ENCODE data around the gene KRTAP1-4. TPM values are rescaled to one million over a fixed set of nuclear protein-coding genes. Genes with fewer than 3 reads are reported as not detected.
"Not testable (repeated sequence)": the region's sequence is repeated elsewhere in the genome, so short reads cannot be mapped to it uniquely, and the experiment has no call there.

Gene KRTAP1-4
- polyA plus RNA-seq, 1 experiment: not detected

DNA sequence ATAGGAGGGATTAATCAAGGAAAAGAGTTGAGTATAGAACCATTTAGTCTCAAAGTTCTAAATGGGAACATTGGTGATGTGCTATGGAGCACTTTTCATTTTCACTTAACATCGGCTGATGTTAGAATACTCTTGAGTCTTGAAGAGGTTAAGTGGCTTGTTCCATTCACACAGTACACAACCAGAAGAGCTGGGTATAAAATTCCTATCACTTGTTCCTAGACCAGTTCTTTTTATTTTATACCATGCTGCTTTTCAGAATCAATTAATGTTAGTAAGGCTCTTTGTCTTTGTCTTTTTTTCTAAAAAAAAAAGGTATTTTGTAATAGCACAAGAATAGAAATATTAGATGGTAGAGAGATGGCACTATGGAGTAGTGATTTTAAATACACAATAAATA is 13.0 kb upstream of the KRTAP1-4 start:
- TF ChIP-seq, protein P1, sequence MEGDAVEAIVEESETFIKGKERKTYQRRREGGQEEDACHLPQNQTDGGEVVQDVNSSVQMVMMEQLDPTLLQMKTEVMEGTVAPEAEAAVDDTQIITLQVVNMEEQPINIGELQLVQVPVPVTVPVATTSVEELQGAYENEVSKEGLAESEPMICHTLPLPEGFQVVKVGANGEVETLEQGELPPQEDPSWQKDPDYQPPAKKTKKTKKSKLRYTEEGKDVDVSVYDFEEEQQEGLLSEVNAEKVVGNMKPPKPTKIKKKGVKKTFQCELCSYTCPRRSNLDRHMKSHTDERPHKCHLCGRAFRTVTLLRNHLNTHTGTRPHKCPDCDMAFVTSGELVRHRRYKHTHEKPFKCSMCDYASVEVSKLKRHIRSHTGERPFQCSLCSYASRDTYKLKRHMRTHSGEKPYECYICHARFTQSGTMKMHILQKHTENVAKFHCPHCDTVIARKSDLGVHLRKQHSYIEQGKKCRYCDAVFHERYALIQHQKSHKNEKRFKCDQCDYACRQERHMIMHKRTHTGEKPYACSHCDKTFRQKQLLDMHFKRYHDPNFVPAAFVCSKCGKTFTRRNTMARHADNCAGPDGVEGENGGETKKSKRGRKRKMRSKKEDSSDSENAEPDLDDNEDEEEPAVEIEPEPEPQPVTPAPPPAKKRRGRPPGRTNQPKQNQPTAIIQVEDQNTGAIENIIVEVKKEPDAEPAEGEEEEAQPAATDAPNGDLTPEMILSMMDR (IDR thresholded peaks at IDR 0.05; ENCODE audit: insufficient read depth, low read depth, low read length): no peak
- no peaks in the 10 kb centered on the region for H3K36me3 ChIP-seq (ENCODE audit: control insufficient read depth, insufficient read depth, low read length)
- CTCF ChIA-PET: no interaction called here

DNA sequence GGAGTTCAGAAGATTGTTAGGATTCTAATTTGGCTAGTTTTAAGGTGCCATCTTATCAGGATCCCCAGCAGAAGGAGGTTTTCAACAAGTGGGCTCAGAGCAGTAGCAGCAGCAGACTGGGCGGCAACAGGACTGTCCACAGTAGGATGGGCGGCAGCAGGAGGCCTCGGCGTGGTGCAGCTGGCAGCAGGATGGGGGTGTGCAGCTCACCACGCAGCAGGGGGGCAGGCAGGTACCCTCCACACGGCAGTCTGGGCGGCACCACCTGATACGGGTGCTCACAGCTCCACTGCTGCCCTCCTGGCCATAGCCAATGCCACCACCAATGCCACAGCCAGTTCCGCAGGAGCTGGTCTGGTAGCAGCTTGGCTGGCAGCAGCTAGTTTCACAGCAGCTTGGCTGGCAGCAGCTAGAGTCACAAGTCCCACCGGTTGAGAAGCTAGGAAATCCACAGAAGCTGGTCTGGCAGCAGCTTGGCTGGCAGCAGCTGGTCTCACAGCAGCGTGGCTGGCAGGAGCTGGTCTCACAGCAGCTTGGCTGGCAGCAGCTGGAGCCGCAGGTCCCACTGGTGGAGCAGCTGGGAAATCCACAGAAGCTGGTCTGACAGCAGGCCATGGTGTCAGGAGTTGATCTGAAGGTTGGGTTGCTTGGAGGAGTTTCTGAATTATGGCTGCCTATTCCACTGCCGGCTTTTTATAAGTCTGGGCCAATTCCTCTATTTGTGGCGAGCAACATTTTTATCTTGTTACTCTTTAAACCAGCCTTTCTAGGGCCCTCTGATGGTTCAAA is 11.0 kb upstream of the KRTAP1-4 start, which contains the start of gene KRTAP1-1:
Gene KRTAP1-1 (minus strand): TSS at position 668 of the 789 bp plus-strand sequence. CDS start 53 bp downstream, at position 615.
- TF ChIP-seq, protein P1 (IDR thresholded peaks at IDR 0.05; ENCODE audit: insufficient read depth, low read depth, low read length): 0 out of 2 replicates have a peak, but pooled peaks have one; percentile 9
- CTCF ChIA-PET: interaction anchor here (1.1 to 1.4 kb wide), 2 partner anchors 11 to 288 kb away, joined by 3 to 4 read pairs; partner anchors contain the start of gene KRTAP1-4
- H3K4me3 ChIP-seq (ENCODE audit: low read depth, low read length); POLR2A ChIA-PET; H3K27me3 ChIP-seq (ENCODE audit: control insufficient read depth, insufficient read depth, low read length); H3K36me3 ChIP-seq (ENCODE audit: control insufficient read depth, insufficient read depth, low read length); DNase-seq (ENCODE audit: low read depth): not testable (repeated sequence)

More for the DNA sequence above, 13.0 kb upstream of the KRTAP1-4 start:
- POLR2A ChIA-PET: no interaction called here
- DNase-seq (ENCODE audit: low read depth): no peak
- H3K4me3 ChIP-seq (ENCODE audit: low read depth, low read length): no peak overlapping the region
- no peaks in the 10 kb centered on the region for H3K27me3 ChIP-seq (ENCODE audit: control insufficient read depth, insufficient read depth, low read length)

DNA sequence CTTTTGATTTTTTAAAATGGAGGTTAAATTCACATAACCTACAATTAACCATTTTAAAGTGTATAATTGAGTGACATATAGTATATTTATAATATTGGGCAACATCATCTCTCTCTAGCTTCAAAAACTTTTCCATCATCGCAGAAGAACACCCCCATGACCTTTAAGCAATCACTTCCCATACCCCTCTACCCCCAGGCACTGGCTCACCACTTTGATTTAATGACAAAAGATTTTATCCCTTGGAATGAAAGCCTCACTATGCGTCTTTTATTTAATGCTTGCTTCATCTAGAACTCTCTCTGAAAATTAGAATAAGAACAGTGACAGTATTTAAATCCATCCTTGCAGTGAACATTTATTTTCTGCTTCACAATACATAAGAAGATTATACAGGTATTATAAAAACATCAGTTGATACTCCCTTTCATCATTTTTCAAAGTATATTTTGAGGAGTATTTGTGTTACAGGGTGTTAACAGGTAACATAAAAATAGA is 7.9 kb upstream of the KRTAP1-4 start:
- TF ChIP-seq, protein P1 (IDR thresholded peaks at IDR 0.05; ENCODE audit: insufficient read depth, low read depth, low read length): no peak
- Histone ChIP-seq H3K4me3 (ENCODE audit: low read depth, low read length) (no peak overlapping the region), H3K36me3 (ENCODE audit: control insufficient read depth, insufficient read depth, low read length) (no peaks in the 10 kb centered on the region), H3K27me3 (ENCODE audit: control insufficient read depth, insufficient read depth, low read length) (no peaks in the 10 kb centered on the region)
- ChIA-PET CTCF (no interaction called here), POLR2A (no interaction called here)
- no peak for DNase-seq (ENCODE audit: low read depth)

DNA sequence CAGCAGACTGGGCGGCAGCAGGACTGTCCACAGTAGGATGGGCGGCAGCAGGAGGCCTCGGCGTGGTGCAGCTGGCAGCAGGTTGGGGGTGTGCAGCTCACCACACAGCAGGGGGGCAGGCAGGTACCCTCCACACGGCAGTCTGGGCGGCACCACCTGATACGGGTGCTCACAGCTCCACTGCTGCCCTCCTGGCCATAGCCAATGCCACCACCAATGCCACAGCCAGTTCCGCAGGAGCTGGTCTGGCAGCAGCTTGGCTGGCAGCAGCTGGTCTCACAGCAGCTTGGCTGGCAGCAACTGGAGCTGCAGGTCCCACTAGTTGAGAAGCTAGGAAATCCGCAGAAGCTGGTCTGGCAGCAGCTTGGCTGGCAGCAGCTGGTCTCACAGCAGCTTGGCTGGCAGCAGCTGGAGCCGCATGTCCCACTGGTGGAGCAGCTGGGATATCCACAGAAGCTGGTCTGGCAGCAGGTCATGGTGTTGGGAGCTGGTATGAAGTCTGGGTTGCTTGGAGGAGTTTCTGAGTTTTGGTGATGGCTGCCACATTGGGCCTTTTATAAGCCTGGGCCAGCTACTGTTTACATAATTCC is 4.4 kb upstream of the KRTAP1-4 start, which contains the start of gene KRTAP1-3:
Gene KRTAP1-3 (minus strand): TSS at position 529 of the 590 bp plus-strand sequence. CDS start 53 bp downstream, at position 476.
- H3K4me3 ChIP-seq (ENCODE audit: low read depth, low read length); DNase-seq (ENCODE audit: low read depth); POLR2A ChIA-PET; H3K27me3 ChIP-seq (ENCODE audit: control insufficient read depth, insufficient read depth, low read length); H3K36me3 ChIP-seq (ENCODE audit: control insufficient read depth, insufficient read depth, low read length); CTCF ChIA-PET: not testable (repeated sequence)

DNA sequence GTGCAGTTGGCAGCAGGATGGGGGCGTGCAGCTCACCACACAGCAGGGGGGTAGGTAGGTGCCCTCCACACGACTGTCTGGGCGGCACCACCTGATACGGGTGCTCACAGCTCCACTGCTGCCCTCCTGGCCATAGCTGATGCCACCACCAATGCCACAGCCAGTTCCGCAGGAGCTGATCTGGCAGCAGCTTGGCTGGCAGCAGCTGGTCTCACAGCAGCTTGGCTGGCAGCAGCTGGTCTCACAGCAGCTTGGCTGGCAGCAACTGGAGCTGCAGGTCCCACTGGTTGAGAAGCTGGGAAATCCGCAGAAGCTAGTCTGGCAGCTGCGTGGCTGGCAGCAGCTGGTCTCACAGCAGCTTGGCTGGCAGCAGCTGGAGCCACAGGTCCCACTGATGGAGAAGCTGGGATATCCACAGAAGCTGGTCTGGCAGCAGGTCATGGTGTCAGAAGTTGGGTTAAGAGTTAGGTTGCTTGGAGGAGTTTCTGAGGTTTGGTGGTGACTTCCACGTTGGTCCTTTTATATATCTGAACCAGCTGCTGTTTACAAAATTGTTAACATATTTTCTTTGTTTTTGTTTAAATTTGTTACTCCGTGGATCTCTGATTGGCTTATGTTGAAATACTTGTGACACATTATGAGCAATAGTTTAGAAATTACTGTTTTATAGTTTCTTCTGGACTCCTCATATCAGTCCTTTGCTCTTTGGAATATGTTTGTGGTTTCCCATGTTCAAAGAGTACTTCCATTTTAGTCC is 3.1 kb downstream of the KRTAP1-4 start, which contains the start of gene KRTAP1-5:
Gene KRTAP1-5 (minus strand): TSS at position 494 of the 757 bp plus-strand sequence. CDS start 53 bp downstream, at position 441.
- DNase-seq (ENCODE audit: low read depth): peak; percentile 90
- ChIA-PET POLR2A (interaction anchor here (0.7 to 0.8 kb wide), 2 partner anchors 13 to 33 kb away, joined by 3 to 5 read pairs; partner anchors contain the start of gene KRTAP2-3), CTCF (interaction anchor here (0.8 to 1.1 kb wide), 2 partner anchors 13 to 33 kb away, joined by 3 to 5 read pairs; partner anchors contain the start of gene KRTAP2-3)
- TF ChIP-seq, protein P1 (IDR thresholded peaks at IDR 0.05; ENCODE audit: insufficient read depth, low read depth, low read length): no peak
- H3K36me3 ChIP-seq (ENCODE audit: control insufficient read depth, insufficient read depth, low read length): no peaks in the 10 kb centered on the region
- no peaks in the 10 kb centered on the region for H3K27me3 ChIP-seq (ENCODE audit: control insufficient read depth, insufficient read depth, low read length)
- no peak within 1 kb of the TSS for H3K4me3 ChIP-seq (ENCODE audit: low read depth, low read length)
